Measurements from ENCODE around the gene AGAP3.

AGAP3 gene

GRCh38 chr7:151141311-151141854, 55.1 kb downstream of the AGAP3 start:
- in situ Hi-C loops (cut with MboI; ENCODE audit: low pct_unique_long_range_greater_than_20kb, low sequenced_read_pairs): no loop called here
- no peak for DNase-seq

GRCh38 chr7:151141855-151142685, 55.8 kb downstream of the AGAP3 start:
- in situ Hi-C loops (cut with MboI; ENCODE audit: low pct_unique_long_range_greater_than_20kb, low sequenced_read_pairs): no loop called here

GRCh38 chr7:151142686-151143040, 56.4 kb downstream of the AGAP3 start:
- no peak for DNase-seq
- in situ Hi-C loops (cut with MboI; ENCODE audit: low pct_unique_long_range_greater_than_20kb, low sequenced_read_pairs): no loop called here

More at GRCh38 chr7:151141855-151142685, 55.8 kb downstream of the AGAP3 start:
- DNase-seq: no peak

GRCh38 chr7:151143261-151144015, 57.2 kb downstream of the AGAP3 start:
- in situ Hi-C loops (cut with MboI; ENCODE audit: low pct_unique_long_range_greater_than_20kb, low sequenced_read_pairs): no loop called here
- DNase-seq: no peak

- in situ Hi-C loops (cut with MboI; ENCODE audit: low pct_unique_long_range_greater_than_20kb, low sequenced_read_pairs): no loop called here
- no peak for DNase-seq
Measured at GRCh38 chr7:151144387-151144786, 58.1 kb downstream of the AGAP3 start.

GRCh38 chr7:151146761-151147160, 60.5 kb downstream of the AGAP3 start:
- in situ Hi-C loops (cut with MboI; ENCODE audit: low pct_unique_long_range_greater_than_20kb, low sequenced_read_pairs): no loop called here
- DNase-seq: no peak

- in situ Hi-C loops (cut with MboI; ENCODE audit: low pct_unique_long_range_greater_than_20kb, low sequenced_read_pairs): no loop called here
- DNase-seq: no peak
Measured at GRCh38 chr7:151148319-151149259, 62.3 kb downstream of the AGAP3 start.

- no peak for DNase-seq
- in situ Hi-C loops (cut with MboI; ENCODE audit: low pct_unique_long_range_greater_than_20kb, low sequenced_read_pairs): no loop called here
Measured at GRCh38 chr7:151150388-151150787, 64.1 kb downstream of the AGAP3 start.

- in situ Hi-C loops (cut with MboI; ENCODE audit: low pct_unique_long_range_greater_than_20kb, low sequenced_read_pairs): no loop called here
- no peak for DNase-seq
Measured at GRCh38 chr7:151152643-151153513, 66.6 kb downstream of the AGAP3 start.

- in situ Hi-C loops (cut with MboI; ENCODE audit: low pct_unique_long_range_greater_than_20kb, low sequenced_read_pairs): no loop called here
- DNase-seq: no peak
Measured at GRCh38 chr7:151157645-151158329, 71.5 kb downstream of the AGAP3 start.

GRCh38 chr7:151161757-151162156, 75.5 kb downstream of the AGAP3 start:
- in situ Hi-C loops (cut with MboI; ENCODE audit: low pct_unique_long_range_greater_than_20kb, low sequenced_read_pairs): no loop called here
- no peak for DNase-seq

- in situ Hi-C loops (cut with MboI; ENCODE audit: low pct_unique_long_range_greater_than_20kb, low sequenced_read_pairs): no loop called here
- DNase-seq: no peak
Measured at GRCh38 chr7:151166629-151167196, 80.4 kb downstream of the AGAP3 start.

- DNase-seq: no peak
- in situ Hi-C loops (cut with MboI; ENCODE audit: low pct_unique_long_range_greater_than_20kb, low sequenced_read_pairs): no loop called here
Measured at GRCh38 chr7:151167197-151167961, 81.1 kb downstream of the AGAP3 start, which contains the start of gene GBX1. TSS of gene GBX1 (minus strand) at chr7:151167694. CDS start at chr7:151167548, 146 bp downstream.

GRCh38 chr7:151168003-151168786, 81.9 kb downstream of the AGAP3 start:
- DNase-seq: peak; percentile 81
- in situ Hi-C loops (cut with MboI; ENCODE audit: low pct_unique_long_range_greater_than_20kb, low sequenced_read_pairs): no loop called here

- in situ Hi-C loops (cut with MboI; ENCODE audit: low pct_unique_long_range_greater_than_20kb, low sequenced_read_pairs): no loop called here
- no peak for DNase-seq
Measured at GRCh38 chr7:151168787-151169162, 82.5 kb downstream of the AGAP3 start.

Data from KBM-7 (cell line).